H1 (cell line): Measurements from ENCODE around the gene FBXO34. TPM values are rescaled to one million over a fixed set of nuclear protein-coding genes. Genes with fewer than 3 reads are reported as not detected.

Experiments
- CTCF ChIP-seq, 3 experiments: IDR thresholded peaks; 1 replicate in 2 of 3; 2 replicates in 1 of 3; pipeline versions ENCODE4 v1.5.1 to v1.6.1; 2011; ENCODE audit warnings: low read length in 3 of 3, mild to moderate bottlenecking in 3 of 3, inconsistent platforms in 2 of 3, low read depth in 1 of 3, moderate library complexity in 1 of 3; ENCODE audit not compliant: insufficient read depth in 1 of 3; ENCODE audit errors: control extremely low read depth in 1 of 3
- polyA plus RNA-seq, 7 experiments: library from polyadenylated mRNA; depleted of rRNA in 3 of 7; stranded (reverse) in 5 of 7; unstranded in 2 of 7; fragments of >200 nt in 5 of 7; fragments of 200-250 nt in 2 of 7; gene quantifications; 1 replicate in 5 of 7; 2 replicates in 1 of 7; 4 replicates in 1 of 7; pipeline versions ENCODE4 v1.2.1 to v1.2.3, GENCODE V29; 2011 to 2013; ENCODE audit warnings: missing spikeins in 2 of 7, mixed read lengths in 2 of 7
- total RNA-seq: library from RNA; stranded (reverse); fragmentation: NEBNext Ultra II Directional; extraction: Animal tissue kit (Norgen Biotek cat#: 25700); gene quantifications from 2 replicates; pipeline ENCODE4 v1.2.1, GENCODE V29; 2021

FBXO34 gene
- total and polyA plus RNA-seq, 2 of the 8 experiments (the other 6 are each of a cell fraction or from before 2014, with no cell fraction given): 7.0 to 14.4 TPM

GRCh38 chr14:55350461-55350860, 79.2 kb downstream of the FBXO34 start (continued):
- TF ChIP-seq CTCF (IDR thresholded peaks at IDR 0.05; ENCODE audit: control extremely low read depth in 1 of 3, insufficient read depth in 1 of 3, low read depth in 1 of 3, low read length in 3 of 3): no peak
- TF ChIP-seq, all 59 proteins: peak for 0
